B cell (primary cell): ENCODE results near the gene PPFIA4. TPM values are rescaled to one million over a fixed set of nuclear protein-coding genes. Genes with fewer than 3 reads are reported as not detected.
A peak's percentile ranks its signal among the peaks of the same experiment; 100 is the strongest.

Source experiments
- ATAC-seq: fragments of 200-7000 bp; cut with Tn5 transposase; one replicate; pipeline ENCODE4 v1.10.0; 2021; ENCODE audit warnings: low read depth, mild to moderate bottlenecking, moderate number of reproducible peaks, moderate library complexity
- CTCF ChIA-PET: fragments of 350-600 bp; sonication (Branson Sonifier 250); formaldehyde crosslinking; loops from one replicate; lab custom pipeline; 2021; ENCODE audit warnings: antibody characterized with exemption, inconsistent platforms; lab: Charles Lee
- POLR2A ChIA-PET: fragments of 350-600 bp; sonication (Branson Sonifier 250); formaldehyde crosslinking; loops from one replicate; lab custom pipeline; 2021; ENCODE audit warnings: antibody characterized with exemption; lab: Charles Lee
- DNase-seq: peaks from one replicate; pipeline ENCODE4 v3.0.0; 2013
- H2AFZ ChIP-seq: 2 replicates; pipeline ENCODE4 v1.6.1; 2012; ENCODE audit warnings: mild to moderate bottlenecking, low read depth, low read length; ENCODE audit not compliant: insufficient read depth, poor library complexity, severe bottlenecking
- H3K27ac ChIP-seq, 2 donors: 1 replicate in 1 of 2; 2 replicates in 1 of 2; pipeline ENCODE4 v1.5.1; 2012 to 2013; ENCODE audit warnings: low read length in 2 of 2, mild to moderate bottlenecking in 2 of 2, moderate library complexity in 1 of 2
- H3K27me3 ChIP-seq, 4 experiments: fragments of 200-600 bp in 1 of 4; sonication (generic) in 1 of 4; replicated peaks in 1 of 4; 1 replicate in 2 of 4; 2 replicates in 2 of 4; pipeline versions ENCODE4 v1.6.1 to v1.7.0; 2013 to 2016; ENCODE audit warnings: low read length in 3 of 4, mild to moderate bottlenecking in 2 of 4, mixed read lengths in 1 of 4, moderate library complexity in 1 of 4; ENCODE audit not compliant: insufficient read depth in 4 of 4, control insufficient read depth in 3 of 4; ENCODE audit errors: control extremely low read depth in 1 of 4
- H3K36me3 ChIP-seq, 2 experiments: replicated peaks in 1 of 2; 1 replicate in 1 of 2; 2 replicates in 1 of 2; pipeline versions ENCODE4 v1.6.1 to v1.7.1; 2013; ENCODE audit warnings: low read length in 1 of 2; ENCODE audit not compliant: insufficient read depth in 2 of 2, control insufficient read depth in 1 of 2; ENCODE audit errors: control extremely low read depth in 1 of 2, extremely low read depth in 1 of 2
- H3K4me1 ChIP-seq, 2 donors: fragments of 200-600 bp in 1 of 2; sonication (generic) in 1 of 2; 1 replicate in 1 of 2; 2 replicates in 1 of 2; pipeline versions ENCODE4 v1.5.1 to v1.6.1; 2013 to 2017; ENCODE audit warnings: low read length in 2 of 2; ENCODE audit not compliant: control insufficient read depth in 2 of 2, insufficient read depth in 2 of 2
- H3K4me2 ChIP-seq: replicated peaks from 2 replicates; pipeline ENCODE3; 2012; ENCODE audit warnings: mild to moderate bottlenecking, low read depth, low read length; ENCODE audit not compliant: poor library complexity, severe bottlenecking
- H3K4me3 ChIP-seq, 5 experiments: fragments of 200-600 bp in 1 of 5; sonication (generic) in 1 of 5; 1 replicate in 3 of 5; 2 replicates in 2 of 5; pipeline versions ENCODE4 v1.5.1 to v1.7.0; 2011 to 2016; ENCODE audit warnings: low read length in 4 of 5, mild to moderate bottlenecking in 4 of 5, low read depth in 2 of 5, control low read depth in 1 of 5, moderate library complexity in 1 of 5; ENCODE audit not compliant: insufficient read depth in 1 of 5; ENCODE audit errors: control extremely low read depth in 1 of 5, extremely low read depth in 1 of 5
- H3K79me2 ChIP-seq: fragments of 200-600 bp; sonication (generic); one replicate; pipeline ENCODE4 v1.6.0; 2016; ENCODE audit warnings: low read length; ENCODE audit not compliant: control insufficient read depth, insufficient read depth
- H3K9ac ChIP-seq: fragments of 200-600 bp; sonication (generic); 2 replicates; pipeline ENCODE4 v1.6.1; 2017; ENCODE audit warnings: mild to moderate bottlenecking, low read length, moderate library complexity
- H3K9me3 ChIP-seq, 3 donors: one replicate each; pipeline versions ENCODE4 v1.6.1 to v1.7.1; 2013; ENCODE audit warnings: low read length in 2 of 3; ENCODE audit not compliant: control insufficient read depth in 2 of 3, insufficient read depth in 1 of 3; ENCODE audit errors: control extremely low read depth in 1 of 3
- H4K20me1 ChIP-seq: 2 replicates; pipeline ENCODE4 v1.6.0; 2012; ENCODE audit warnings: mild to moderate bottlenecking, low read length; ENCODE audit not compliant: insufficient read depth, control insufficient read depth, poor library complexity, severe bottlenecking
- H3K27ac Mint-ChIP-seq: one replicate; pipeline ENCODE4 v1.8.0; 2021; ENCODE audit warnings: mixed read lengths
- H3K27me3 Mint-ChIP-seq: one replicate; pipeline ENCODE4 v1.8.0; 2021; ENCODE audit warnings: mixed read lengths
- H3K4me1 Mint-ChIP-seq: one replicate; pipeline ENCODE4 v1.8.0; 2021; ENCODE audit warnings: mixed read lengths
- H3K4me3 Mint-ChIP-seq: one replicate; pipeline ENCODE4 v1.8.0; 2021; ENCODE audit warnings: mixed read lengths
- H3K9me3 Mint-ChIP-seq: one replicate; pipeline ENCODE4 v1.8.0; 2022; ENCODE audit warnings: mixed read lengths; ENCODE audit not compliant: insufficient read depth
- EZH2 ChIP-seq: IDR thresholded peaks from 2 replicates; pipeline ENCODE4 v1.6.1; 2012; ENCODE audit warnings: borderline replicate concordance, low read depth, mild to moderate bottlenecking, moderate library complexity, low read length; ENCODE audit not compliant: insufficient read depth, poor library complexity, severe bottlenecking
- WGBS: methylation state at CpG from one replicate; pipeline ENCODE4 v1.1.5; 2013; ENCODE audit warnings: missing lambda C conversion rate; ENCODE audit not compliant: insufficient coverage; 5-methylcytosine and 5-hydroxymethylcytosine counted together
- intact Hi-C: fragments of 100-400 bp; cut with micrococcal nuclease; formaldehyde crosslinking; loops from one replicate; pipeline ENCODE4 v1.10.0; 2022
- polyA plus RNA-seq: library from polyadenylated mRNA; depleted of rRNA; stranded (reverse); fragments of >200 nt; gene quantifications from 2 replicates; pipeline ENCODE4 v1.2.3, GENCODE V29; 2012
- total RNA-seq, 2 donors: library from RNA; stranded (reverse); fragments of 120-200 nt in 1 of 2; gene quantifications; 1 replicate in 1 of 2; 2 replicates in 1 of 2; pipeline versions ENCODE4 v1.2.3 to v1.2.4, GENCODE V29; 2013 to 2022
- TF ChIP-seq, protein P1 (sequence below): fragments of 200-600 bp; IDR thresholded peaks from one replicate; pipeline ENCODE4 v1.8.0; 2022; ENCODE audit warnings: antibody characterized with exemption, mild to moderate bottlenecking

PPFIA4 gene
- total and polyA plus RNA-seq, 2 donors (not counting 1 experiment from before 2014, with no cell fraction given) = 0.09 to 0.62 TPM

GRCh38 chr1:203000217-203000944 is 25.9 kb upstream of the PPFIA4 start:
- TF ChIP-seq, protein P1, sequence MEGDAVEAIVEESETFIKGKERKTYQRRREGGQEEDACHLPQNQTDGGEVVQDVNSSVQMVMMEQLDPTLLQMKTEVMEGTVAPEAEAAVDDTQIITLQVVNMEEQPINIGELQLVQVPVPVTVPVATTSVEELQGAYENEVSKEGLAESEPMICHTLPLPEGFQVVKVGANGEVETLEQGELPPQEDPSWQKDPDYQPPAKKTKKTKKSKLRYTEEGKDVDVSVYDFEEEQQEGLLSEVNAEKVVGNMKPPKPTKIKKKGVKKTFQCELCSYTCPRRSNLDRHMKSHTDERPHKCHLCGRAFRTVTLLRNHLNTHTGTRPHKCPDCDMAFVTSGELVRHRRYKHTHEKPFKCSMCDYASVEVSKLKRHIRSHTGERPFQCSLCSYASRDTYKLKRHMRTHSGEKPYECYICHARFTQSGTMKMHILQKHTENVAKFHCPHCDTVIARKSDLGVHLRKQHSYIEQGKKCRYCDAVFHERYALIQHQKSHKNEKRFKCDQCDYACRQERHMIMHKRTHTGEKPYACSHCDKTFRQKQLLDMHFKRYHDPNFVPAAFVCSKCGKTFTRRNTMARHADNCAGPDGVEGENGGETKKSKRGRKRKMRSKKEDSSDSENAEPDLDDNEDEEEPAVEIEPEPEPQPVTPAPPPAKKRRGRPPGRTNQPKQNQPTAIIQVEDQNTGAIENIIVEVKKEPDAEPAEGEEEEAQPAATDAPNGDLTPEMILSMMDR = no peak
- TF ChIP-seq EZH2 = no peak
- Histone ChIP-seq H3K4me3 (no peak overlapping the region), H2AFZ (peak overlapping the region; percentile 89), H3K79me2 (no peaks in the 10 kb centered on the region), H3K4me1 (peaks cover 14 to 15% of the 10 kb centered on the region in 2 donors), H4K20me1 (no peaks in the 10 kb centered on the region), H3K4me2 (no peak overlapping the region), H3K36me3 (no peaks in the 10 kb centered on the region), H3K27ac (no peak overlapping the region), H3K9me3 (no peaks in the 10 kb centered on the region), H3K27me3 (no peaks in the 10 kb centered on the region), H3K9ac (no peak overlapping the region)
- intact Hi-C loops = loop anchor here (10.0 kb wide), 1 partner anchor 536 kb away; no protein-coding TSS in a partner anchor
- ATAC-seq = no peak
- Mint-ChIP-seq H3K9me3 (no peaks in the 10 kb centered on the region), H3K4me1 (peaks cover 17% of the 10 kb centered on the region), H3K4me3 (no peak overlapping the region), H3K27me3 (peaks cover 2% of the 10 kb centered on the region), H3K27ac (no peak overlapping the region)
- no CpG with 5 or more reads among the region's 3 CpGs for WGBS
- POLR2A ChIA-PET = no interaction called here
- no peak for DNase-seq
- CTCF ChIA-PET = interaction anchor here (0.9 to 5.1 kb wide), 16 partner anchors 8 to 536 kb away, joined by 3 to 48 read pairs (median 6); partner anchors contain the start of genes CYB5R1 and TMEM183A

DNA sequence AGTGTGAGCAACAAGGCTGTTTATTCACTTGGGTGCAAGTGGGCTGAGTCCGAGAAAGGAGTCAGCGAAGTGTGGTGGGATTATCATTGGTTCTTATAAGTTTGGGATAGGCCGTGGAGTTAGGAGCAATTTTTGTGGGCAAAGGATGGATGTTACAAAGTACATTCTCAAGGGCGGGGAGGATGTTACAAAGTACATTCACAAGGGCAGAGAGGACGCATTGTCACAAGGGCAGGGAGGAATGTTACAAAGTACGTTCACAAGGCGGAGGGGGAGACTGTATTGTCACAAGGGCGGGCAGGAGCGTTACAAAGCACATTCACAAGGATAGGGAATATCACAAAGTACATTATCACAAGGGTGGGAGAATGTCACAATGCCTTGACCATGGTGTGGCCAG is 24.3 kb upstream of the PPFIA4 start:
- Histone ChIP-seq H3K9me3 (peaks cover 0 to 6% (median 0%) of the 10 kb centered on the region in 3 donors), H3K9ac (no peak overlapping the region), H3K27ac (no peak overlapping the region), H3K27me3 (no peaks in the 10 kb centered on the region), H3K4me2 (no peak overlapping the region), H3K4me1 (peaks cover 19 to 22% of the 10 kb centered on the region in 2 donors), H2AFZ (no peak overlapping the region), H4K20me1 (no peaks in the 10 kb centered on the region), H3K4me3 (no peak overlapping the region), H3K79me2 (no peaks in the 10 kb centered on the region), H3K36me3 (no peaks in the 10 kb centered on the region)
- no peak for ATAC-seq
- 100% methylated on average over 5 of the region's 9 CpGs for WGBS
- ChIA-PET CTCF (interaction anchor here (1.1 kb wide), 1 partner anchor 81 kb away, joined by 3 read pairs; no protein-coding TSS in a partner anchor), POLR2A (no interaction called here)
- H3K27ac Mint-ChIP-seq = no peak overlapping the region
- intact Hi-C loops = loop anchor here (10.0 kb wide), 1 partner anchor 537 kb away; no protein-coding TSS in a partner anchor
- no peaks in the 10 kb centered on the region for H3K9me3 Mint-ChIP-seq
- H3K4me1 Mint-ChIP-seq = peaks cover 28% of the 10 kb centered on the region
- no peak for DNase-seq
- H3K27me3 Mint-ChIP-seq = no peaks in the 10 kb centered on the region
- TF ChIP-seq EZH2 = no peak
- no peak overlapping the region for H3K4me3 Mint-ChIP-seq
